GM10266 (cell line): ENCODE results near the gene CAB39.
A peak's percentile ranks its signal among the peaks of the same experiment; 100 is the strongest.

ENCODE experiments used
- DNase-seq: peaks from one replicate; pipeline ENCODE4 v3.0.0; 2012; ENCODE audit errors: extremely low spot score
- TF ChIP-seq, protein P1 (sequence below): IDR thresholded peaks from 2 replicates; pipeline ENCODE4 v1.5.1; 2012; ENCODE audit warnings: mild to moderate bottlenecking, low read depth; ENCODE audit not compliant: control insufficient read depth, insufficient read depth; ENCODE audit errors: missing control alignments

The CAB39 gene

DNA sequence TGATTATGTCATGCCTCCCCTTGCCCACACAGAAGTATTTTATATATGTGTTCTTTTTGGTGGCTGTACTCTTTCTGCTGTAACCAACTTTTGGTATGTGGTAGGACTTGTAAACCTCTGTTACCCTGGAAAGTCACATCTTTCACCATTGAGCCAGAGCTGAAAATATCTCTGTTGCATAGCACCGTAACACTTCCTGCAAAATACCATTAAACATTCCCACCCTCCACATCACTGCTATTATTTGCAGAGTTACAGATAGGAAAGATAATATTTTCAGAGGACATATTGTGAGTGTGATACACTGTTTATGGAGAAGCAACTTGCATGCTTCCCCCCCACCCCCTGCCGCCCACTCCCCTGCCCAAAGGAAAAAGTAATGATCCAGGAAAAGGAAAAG is 44.8 kb downstream of the CAB39 start:
- TF ChIP-seq, protein P1, sequence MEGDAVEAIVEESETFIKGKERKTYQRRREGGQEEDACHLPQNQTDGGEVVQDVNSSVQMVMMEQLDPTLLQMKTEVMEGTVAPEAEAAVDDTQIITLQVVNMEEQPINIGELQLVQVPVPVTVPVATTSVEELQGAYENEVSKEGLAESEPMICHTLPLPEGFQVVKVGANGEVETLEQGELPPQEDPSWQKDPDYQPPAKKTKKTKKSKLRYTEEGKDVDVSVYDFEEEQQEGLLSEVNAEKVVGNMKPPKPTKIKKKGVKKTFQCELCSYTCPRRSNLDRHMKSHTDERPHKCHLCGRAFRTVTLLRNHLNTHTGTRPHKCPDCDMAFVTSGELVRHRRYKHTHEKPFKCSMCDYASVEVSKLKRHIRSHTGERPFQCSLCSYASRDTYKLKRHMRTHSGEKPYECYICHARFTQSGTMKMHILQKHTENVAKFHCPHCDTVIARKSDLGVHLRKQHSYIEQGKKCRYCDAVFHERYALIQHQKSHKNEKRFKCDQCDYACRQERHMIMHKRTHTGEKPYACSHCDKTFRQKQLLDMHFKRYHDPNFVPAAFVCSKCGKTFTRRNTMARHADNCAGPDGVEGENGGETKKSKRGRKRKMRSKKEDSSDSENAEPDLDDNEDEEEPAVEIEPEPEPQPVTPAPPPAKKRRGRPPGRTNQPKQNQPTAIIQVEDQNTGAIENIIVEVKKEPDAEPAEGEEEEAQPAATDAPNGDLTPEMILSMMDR: no peak
- DNase-seq: no peak

DNA sequence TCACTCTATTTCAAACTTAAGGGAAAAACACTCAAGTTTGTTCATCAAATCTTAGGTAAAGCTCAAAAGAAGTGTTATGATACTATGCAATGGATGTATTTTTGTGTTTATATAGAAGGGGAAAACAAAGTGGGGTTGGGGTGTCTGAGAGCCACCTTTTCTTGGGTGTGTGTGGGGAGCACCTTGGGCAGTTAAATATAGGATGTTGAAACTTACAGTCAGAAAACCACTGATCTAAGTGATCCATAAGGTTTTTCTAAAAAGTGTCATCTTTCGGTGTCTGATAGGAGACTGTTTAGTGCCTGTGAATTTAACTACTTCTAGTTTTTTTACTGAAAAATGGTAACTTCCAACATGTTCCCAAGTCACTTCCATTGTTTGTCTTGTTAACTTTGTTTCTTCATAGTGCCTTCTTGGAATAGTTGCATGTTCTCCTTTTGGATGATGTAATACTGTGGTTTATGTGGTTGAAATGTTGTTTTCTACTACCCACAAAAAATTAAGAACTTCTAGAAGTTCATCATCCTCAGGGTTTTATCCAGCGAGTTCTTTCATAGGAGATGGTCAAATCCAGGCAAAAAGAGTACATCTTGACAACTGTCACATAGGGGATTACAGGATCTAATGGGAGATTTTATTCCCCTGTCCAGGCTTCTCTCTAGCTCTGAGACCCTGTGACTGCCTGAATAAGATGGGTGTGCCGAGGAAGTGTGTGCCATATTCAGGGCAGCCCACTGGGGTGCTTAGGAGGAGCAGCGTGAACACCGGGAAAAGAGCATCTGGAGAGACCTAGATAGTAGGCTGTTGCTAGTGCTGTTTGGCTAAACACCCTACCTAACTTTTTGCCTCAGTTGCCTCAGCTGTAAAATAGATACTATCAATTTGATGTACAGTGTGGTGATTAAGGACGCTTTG is 46.2 kb downstream of the CAB39 start:
- TF ChIP-seq, protein P1: no peak
- no peak for DNase-seq

DNA sequence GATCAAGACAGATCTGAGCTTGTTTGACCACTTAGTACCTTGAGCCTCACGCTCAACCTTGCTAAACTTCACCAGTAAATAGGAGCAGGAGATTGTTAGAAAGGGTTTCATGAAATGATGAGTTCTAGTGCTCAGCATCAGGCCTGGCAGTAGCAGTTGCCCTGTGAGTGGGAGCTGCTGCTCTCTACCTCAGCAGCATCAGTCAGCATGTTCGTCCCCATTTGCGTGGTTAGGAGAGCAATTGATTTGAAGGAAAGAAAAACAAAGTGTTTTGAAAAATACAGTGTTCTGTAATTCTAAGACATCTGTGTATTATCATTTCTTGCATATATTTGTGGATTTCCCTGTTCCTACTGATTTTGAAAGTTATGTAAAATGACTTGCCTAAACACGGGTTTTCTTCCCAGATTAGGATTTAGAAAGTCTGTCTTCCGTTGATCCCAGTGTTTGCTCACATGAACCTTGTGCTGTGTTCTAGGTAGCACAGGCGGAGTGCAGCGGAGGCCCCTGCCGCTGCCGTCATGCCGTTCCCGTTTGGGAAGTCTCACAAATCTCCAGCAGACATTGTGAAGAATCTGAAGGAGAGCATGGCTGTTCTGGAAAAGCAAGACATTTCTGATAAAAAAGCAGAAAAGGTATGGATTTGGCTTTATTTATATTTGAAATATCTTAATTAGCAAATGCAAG is 47.0 kb downstream of the CAB39 start:
- TF ChIP-seq, protein P1: no peak
- DNase-seq: no peak

DNA sequence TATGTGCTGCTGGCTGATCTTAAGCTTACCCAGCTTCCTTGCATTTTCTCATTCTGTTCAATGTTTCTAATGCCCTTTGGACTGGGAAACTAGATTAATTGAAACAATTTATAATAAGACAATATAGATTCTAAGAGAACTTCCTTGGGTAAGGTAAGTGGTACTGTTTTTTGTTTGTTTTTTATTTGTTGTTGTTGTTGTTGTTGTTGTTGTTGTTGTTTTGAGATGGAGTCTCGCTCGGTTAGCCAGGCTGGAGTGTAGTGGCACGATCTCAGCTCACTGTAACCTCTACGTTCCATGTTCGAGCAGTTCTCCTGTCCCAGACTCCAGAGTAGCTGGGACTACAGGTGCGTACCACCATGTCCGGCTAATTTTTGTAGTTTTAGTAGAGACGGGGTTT is 49.1 kb downstream of the CAB39 start:
- TF ChIP-seq, protein P1: no peak
- no peak for DNase-seq

DNA sequence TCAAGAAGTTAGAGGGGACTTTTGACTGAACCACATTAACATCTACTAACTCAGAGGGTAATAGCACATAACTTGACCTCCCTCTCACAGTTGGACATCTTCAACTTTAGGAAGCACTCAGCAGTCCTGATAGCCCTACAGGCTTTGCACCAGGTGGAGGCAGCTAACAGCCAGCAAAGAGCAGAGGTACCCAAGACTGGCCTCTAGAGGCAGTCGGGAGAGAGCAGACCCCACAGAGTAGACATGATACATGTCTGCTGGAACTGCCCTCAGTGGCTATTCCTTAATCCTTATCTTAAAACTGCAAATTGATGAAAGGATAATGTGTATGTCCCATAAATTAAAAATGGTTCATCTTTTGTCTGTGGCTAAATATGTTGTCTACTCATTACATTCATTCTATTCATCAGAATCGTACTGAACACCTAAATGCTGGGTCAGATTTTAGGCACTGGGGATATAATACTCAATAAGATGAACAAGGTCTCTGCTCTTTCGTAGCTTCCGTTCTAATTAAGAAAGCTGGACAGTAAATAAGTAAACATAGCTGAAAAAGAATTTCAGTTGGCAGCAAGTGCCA is 49.8 kb downstream of the CAB39 start:
- TF ChIP-seq, protein P1: peak; percentile 33
- no peak for DNase-seq

DNA sequence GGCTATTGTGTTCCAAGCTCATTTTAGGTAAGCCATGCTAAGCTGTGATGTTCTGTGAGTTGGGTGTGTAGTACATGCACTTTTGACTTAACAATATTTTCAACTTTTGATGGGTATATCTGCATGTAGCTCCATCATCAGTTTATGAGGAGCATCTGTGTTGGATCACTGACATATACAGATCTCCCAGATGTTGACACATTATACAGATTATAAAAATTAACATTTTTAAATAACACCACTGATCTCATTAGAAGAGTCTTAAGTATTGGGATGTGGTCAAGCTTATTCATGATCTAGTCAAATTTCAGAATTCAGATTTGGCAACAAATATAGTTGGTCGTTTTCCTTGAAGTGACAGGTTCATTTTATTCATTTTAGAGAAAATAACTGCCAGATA is 51.7 kb downstream of the CAB39 start:
- TF ChIP-seq, protein P1: no peak

More for the DNA sequence above, 51.7 kb downstream of the CAB39 start:
- no peak for DNase-seq
